Measurements from ENCODE around the gene DCDC2C.

DNA sequence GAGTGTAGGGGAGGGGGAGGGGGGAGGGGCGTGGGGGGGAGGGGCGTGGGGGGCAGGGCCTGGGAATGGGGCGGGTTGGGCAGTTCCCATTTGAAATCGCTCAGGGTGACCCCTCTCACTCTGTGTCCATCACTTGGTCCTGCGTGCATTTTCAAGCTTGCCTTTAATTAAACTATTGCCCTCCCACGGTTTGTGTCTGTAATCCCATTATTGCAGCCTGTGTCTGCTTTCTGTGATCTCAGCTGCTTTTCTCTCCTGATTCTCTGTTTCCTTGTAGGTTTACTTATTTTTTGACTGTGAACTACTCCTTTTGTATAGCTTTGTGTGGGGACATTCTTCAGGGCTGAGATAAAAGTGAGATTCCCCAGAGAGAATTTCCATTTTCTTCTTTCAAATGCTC, 1.3 kb downstream of the DCDC2C start:
- TF ChIP-seq, protein P1, sequence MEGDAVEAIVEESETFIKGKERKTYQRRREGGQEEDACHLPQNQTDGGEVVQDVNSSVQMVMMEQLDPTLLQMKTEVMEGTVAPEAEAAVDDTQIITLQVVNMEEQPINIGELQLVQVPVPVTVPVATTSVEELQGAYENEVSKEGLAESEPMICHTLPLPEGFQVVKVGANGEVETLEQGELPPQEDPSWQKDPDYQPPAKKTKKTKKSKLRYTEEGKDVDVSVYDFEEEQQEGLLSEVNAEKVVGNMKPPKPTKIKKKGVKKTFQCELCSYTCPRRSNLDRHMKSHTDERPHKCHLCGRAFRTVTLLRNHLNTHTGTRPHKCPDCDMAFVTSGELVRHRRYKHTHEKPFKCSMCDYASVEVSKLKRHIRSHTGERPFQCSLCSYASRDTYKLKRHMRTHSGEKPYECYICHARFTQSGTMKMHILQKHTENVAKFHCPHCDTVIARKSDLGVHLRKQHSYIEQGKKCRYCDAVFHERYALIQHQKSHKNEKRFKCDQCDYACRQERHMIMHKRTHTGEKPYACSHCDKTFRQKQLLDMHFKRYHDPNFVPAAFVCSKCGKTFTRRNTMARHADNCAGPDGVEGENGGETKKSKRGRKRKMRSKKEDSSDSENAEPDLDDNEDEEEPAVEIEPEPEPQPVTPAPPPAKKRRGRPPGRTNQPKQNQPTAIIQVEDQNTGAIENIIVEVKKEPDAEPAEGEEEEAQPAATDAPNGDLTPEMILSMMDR (IDR thresholded peaks at IDR 0.05) = no peak
- TF ChIP-seq POLR2A (IDR thresholded peaks at IDR 0.05) = no peak

Measured in uterus (tissue), 2 donors.